ENCODE results near the gene THBD. TPM values are rescaled to one million over a fixed set of nuclear protein-coding genes. Genes with fewer than 3 reads are reported as not detected.

Gene THBD
- total RNA-seq, 4 donors from 2014 or later, result 144 to 213 (median 178) TPM

GRCh38 chr20:23060629-23061028 is 11.2 kb upstream of the THBD start:
- no peak overlapping the region for H3K4me3 ChIP-seq (ENCODE audit: low read depth, poor library complexity, severe bottlenecking)
- TF ChIP-seq, protein P1, sequence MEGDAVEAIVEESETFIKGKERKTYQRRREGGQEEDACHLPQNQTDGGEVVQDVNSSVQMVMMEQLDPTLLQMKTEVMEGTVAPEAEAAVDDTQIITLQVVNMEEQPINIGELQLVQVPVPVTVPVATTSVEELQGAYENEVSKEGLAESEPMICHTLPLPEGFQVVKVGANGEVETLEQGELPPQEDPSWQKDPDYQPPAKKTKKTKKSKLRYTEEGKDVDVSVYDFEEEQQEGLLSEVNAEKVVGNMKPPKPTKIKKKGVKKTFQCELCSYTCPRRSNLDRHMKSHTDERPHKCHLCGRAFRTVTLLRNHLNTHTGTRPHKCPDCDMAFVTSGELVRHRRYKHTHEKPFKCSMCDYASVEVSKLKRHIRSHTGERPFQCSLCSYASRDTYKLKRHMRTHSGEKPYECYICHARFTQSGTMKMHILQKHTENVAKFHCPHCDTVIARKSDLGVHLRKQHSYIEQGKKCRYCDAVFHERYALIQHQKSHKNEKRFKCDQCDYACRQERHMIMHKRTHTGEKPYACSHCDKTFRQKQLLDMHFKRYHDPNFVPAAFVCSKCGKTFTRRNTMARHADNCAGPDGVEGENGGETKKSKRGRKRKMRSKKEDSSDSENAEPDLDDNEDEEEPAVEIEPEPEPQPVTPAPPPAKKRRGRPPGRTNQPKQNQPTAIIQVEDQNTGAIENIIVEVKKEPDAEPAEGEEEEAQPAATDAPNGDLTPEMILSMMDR (IDR thresholded peaks at IDR 0.05), result no peak
- no peak for TF ChIP-seq POLR2A (IDR thresholded peaks at IDR 0.05)
- intact Hi-C loops (cut with DNase I; ENCODE audit: low total_unique reads), result no loop called here
- no peak for DNase-seq (ENCODE audit: low spot score in 2 of 2)
- WGBS, 2 donors, result 71 to 87% methylated on average over 4 of the region's 4 CpGs

DNA sequence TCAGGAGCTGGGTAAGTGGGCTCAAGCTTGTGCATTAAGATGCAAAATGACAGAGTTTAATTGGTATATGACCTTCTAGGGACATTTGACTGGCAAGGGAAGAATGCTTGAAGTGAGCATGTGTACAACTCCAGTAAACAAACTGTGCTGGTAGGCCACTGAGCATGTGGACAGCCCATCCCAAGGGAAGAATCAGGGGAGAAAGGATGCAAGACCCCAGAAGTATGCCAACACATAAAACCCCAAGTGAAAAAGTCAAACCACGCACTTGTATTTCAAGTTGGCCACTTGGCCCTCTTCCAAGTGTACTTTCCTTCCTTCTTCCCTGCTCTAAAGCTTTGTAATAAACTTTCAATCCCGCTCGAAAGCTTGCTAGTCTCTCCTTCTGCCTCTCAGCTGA is 10.4 kb upstream of the THBD start:
- 57 to 79% methylated on average over 3 of the region's 3 CpGs for WGBS, 2 donors
- TF ChIP-seq, protein P1 (IDR thresholded peaks at IDR 0.05), result no peak
- no peak for TF ChIP-seq POLR2A (IDR thresholded peaks at IDR 0.05)
- no peak for DNase-seq (ENCODE audit: low spot score in 2 of 2)
- intact Hi-C loops (cut with DNase I; ENCODE audit: low total_unique reads), result loop anchor here (10.0 kb wide), 2 partner anchors 95 to 275 kb away; no protein-coding TSS in a partner anchor
- H3K4me3 ChIP-seq (ENCODE audit: low read depth, poor library complexity, severe bottlenecking), result no peak overlapping the region

DNA sequence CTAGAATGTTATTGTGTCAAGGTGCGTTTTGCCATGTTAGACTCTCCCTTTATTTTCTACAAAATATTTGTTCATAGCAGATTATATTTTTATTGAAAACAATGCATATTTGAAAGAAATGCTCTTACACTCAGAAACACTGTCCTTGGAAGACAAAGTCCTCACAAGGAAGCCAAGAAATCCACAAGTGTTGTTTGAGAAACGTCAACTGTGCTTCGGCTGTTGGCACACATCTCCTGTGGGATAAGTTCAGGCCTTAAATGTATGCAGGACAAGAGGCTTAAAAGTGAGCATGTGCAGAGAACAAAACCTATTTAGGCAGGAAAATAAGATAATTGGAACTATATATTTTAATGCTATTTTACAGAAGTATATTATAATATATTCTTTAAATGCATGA is 9.5 kb upstream of the THBD start:
- intact Hi-C loops (cut with DNase I; ENCODE audit: low total_unique reads), result loop anchor here (10.0 kb wide), 2 partner anchors 96 to 276 kb away; no protein-coding TSS in a partner anchor
- no peak for DNase-seq (ENCODE audit: low spot score in 2 of 2)
- 82 to 89% methylated on average over 3 of the region's 3 CpGs for WGBS, 2 donors
- TF ChIP-seq, protein P1 (IDR thresholded peaks at IDR 0.05), result no peak
- no peak for TF ChIP-seq POLR2A (IDR thresholded peaks at IDR 0.05)
- no peak overlapping the region for H3K4me3 ChIP-seq (ENCODE audit: low read depth, poor library complexity, severe bottlenecking)

GRCh38 chr20:23058240-23058639 is 8.8 kb upstream of the THBD start:
- no peak overlapping the region for H3K4me3 ChIP-seq (ENCODE audit: low read depth, poor library complexity, severe bottlenecking)
- intact Hi-C loops (cut with DNase I; ENCODE audit: low total_unique reads), result loop anchor here (10.0 kb wide), 2 partner anchors 97 to 277 kb away; no protein-coding TSS in a partner anchor
- 68 to 70% methylated on average over 1 of the region's 1 CpG for WGBS, 2 donors
- TF ChIP-seq, protein P1 (IDR thresholded peaks at IDR 0.05), result no peak
- TF ChIP-seq POLR2A (IDR thresholded peaks at IDR 0.05), result no peak
- no peak for DNase-seq (ENCODE audit: low spot score in 2 of 2)

DNA sequence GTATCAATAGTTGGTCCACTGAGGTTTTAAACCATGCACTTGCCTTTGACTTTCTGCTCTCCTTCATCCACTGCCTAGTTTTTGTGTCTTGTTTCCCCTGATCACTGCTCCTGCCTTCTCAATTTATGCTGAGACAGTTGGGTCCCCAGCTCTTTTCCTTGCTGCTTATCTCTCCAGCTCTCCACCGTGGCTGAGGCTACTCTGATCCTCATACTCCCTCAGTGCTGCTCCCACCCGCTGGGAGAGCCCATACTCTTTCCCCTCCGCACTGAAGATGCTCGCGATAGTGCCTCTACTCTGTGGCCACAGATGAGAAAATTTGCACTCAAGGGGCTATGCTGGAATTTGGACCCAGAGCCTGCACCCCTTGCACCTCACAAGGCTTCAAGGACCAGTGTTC is 3.4 kb upstream of the THBD start:
- no peak for DNase-seq (ENCODE audit: low spot score in 2 of 2)
- no peak overlapping the region for H3K4me3 ChIP-seq (ENCODE audit: low read depth, poor library complexity, severe bottlenecking)
- intact Hi-C loops (cut with DNase I; ENCODE audit: low total_unique reads), result loop anchor here (10.0 kb wide), 2 partner anchors 102 to 282 kb away; no protein-coding TSS in a partner anchor
- TF ChIP-seq POLR2A (IDR thresholded peaks at IDR 0.05), result no peak
- TF ChIP-seq, protein P1 (IDR thresholded peaks at IDR 0.05), result no peak
- WGBS, 2 donors, result 91 to 96% methylated on average over 5 of the region's 5 CpGs
